D341Med (cell line): ENCODE measurements around the gene CHGA.
A peak's percentile ranks its signal among the peaks of the same experiment; 100 is the strongest.

ENCODE experiments used
- DNase-seq: peaks from one replicate; pipeline ENCODE4 v3.0.0; 2012; ENCODE audit warnings: low spot score

CHGA gene

GRCh38 chr14:92922883-92923743 lies at the start of gene CHGA:
Gene CHGA (plus strand): TSS chr14:92923150. CDS start chr14:92923360, 210 bp downstream.
- DNase-seq = peak; percentile 97

GRCh38 chr14:92874962-92875661 lies 47.8 kb upstream of the CHGA start:
- DNase-seq = no peak

- no peak for DNase-seq
Observed at GRCh38 chr14:92877757-92878431, 45.1 kb upstream of the CHGA start.

- DNase-seq = no peak
Observed at GRCh38 chr14:92880351-92880750, 42.6 kb upstream of the CHGA start.

- DNase-seq = peak; percentile 79
Observed at GRCh38 chr14:92880851-92881250, 42.1 kb upstream of the CHGA start.

- no peak for DNase-seq
Observed at GRCh38 chr14:92883066-92883465, 39.9 kb upstream of the CHGA start.

- DNase-seq = no peak
Observed at GRCh38 chr14:92884410-92884809, 38.5 kb upstream of the CHGA start.

- no peak for DNase-seq
Observed at GRCh38 chr14:92885279-92886061, 37.5 kb upstream of the CHGA start.

- DNase-seq = peak; percentile 88
Observed at GRCh38 chr14:92886337-92886736, 36.6 kb upstream of the CHGA start.

- no peak for DNase-seq
Observed at GRCh38 chr14:92887157-92887556, 35.8 kb upstream of the CHGA start.

GRCh38 chr14:92888896-92889295 lies 34.1 kb upstream of the CHGA start:
- no peak for DNase-seq

- DNase-seq = no peak
Observed at GRCh38 chr14:92890830-92891588, 31.9 kb upstream of the CHGA start.

- DNase-seq = no peak
Observed at GRCh38 chr14:92892589-92892988, 30.4 kb upstream of the CHGA start.

- no peak for DNase-seq
Observed at GRCh38 chr14:92895352-92895878, 27.5 kb upstream of the CHGA start.

- DNase-seq = no peak
Observed at GRCh38 chr14:92897922-92898565, 24.9 kb upstream of the CHGA start.

- no peak for DNase-seq
Observed at GRCh38 chr14:92898566-92899131, 24.3 kb upstream of the CHGA start.

GRCh38 chr14:92900660-92901059 lies 22.3 kb upstream of the CHGA start:
- DNase-seq = no peak

- no peak for DNase-seq
Observed at GRCh38 chr14:92902191-92902590, 20.8 kb upstream of the CHGA start.

GRCh38 chr14:92902726-92903125 lies 20.2 kb upstream of the CHGA start:
- no peak for DNase-seq

- DNase-seq = no peak
Observed at GRCh38 chr14:92903359-92903758, 19.6 kb upstream of the CHGA start.
